Measurements from ENCODE around the gene MAP1LC3B.

Gene MAP1LC3B

GRCh38 chr16:87420026-87421002, 28.2 kb downstream of the MAP1LC3B start:
- Histone ChIP-seq H3K4me2 (ENCODE audit: low read length) (no peak overlapping the region), H3K9me3 (ENCODE audit: low read length) (no peaks in the 10 kb centered on the region), H2AFZ (ENCODE audit: low read length) (no peak overlapping the region), H3F3A (ENCODE audit: insufficient read depth, low read length) (no peaks in the 10 kb centered on the region), H3K4me1 (ENCODE audit: insufficient read depth, low read length, severe bottlenecking) (no peaks in the 10 kb centered on the region), H3K9me2 (ENCODE audit: low read depth, low read length) (no peaks in the 10 kb centered on the region), H3K9ac (ENCODE audit: low read length) (no peak overlapping the region), H3K36me3 (ENCODE audit: insufficient read depth, low read length) (peaks cover 58% of the 10 kb centered on the region), H3K4me3 (ENCODE audit: low read depth, low read length, poor library complexity, severe bottlenecking) (no peak overlapping the region), H3K79me2 (ENCODE audit: insufficient read depth, low read length) (no peaks in the 10 kb centered on the region), H3K27me3 (ENCODE audit: insufficient read depth, low read length) (no peaks in the 10 kb centered on the region), H4K20me1 (ENCODE audit: insufficient read depth, low read length) (no peaks in the 10 kb centered on the region), H3K27ac (ENCODE audit: low read depth, low read length, poor library complexity, severe bottlenecking) (no peak overlapping the region)
- TF ChIP-seq EZH2 (IDR thresholded peaks at IDR 0.05; ENCODE audit: borderline replicate concordance, low read length) (no peak), CTCF (IDR thresholded peaks at IDR 0.05; ENCODE audit: low read length) (peak; percentile 74)

- Histone ChIP-seq H3K4me1 (ENCODE audit: insufficient read depth, low read length, severe bottlenecking) (no peaks in the 10 kb centered on the region), H3K9me3 (ENCODE audit: low read length) (no peaks in the 10 kb centered on the region), H3K79me2 (ENCODE audit: insufficient read depth, low read length) (no peaks in the 10 kb centered on the region), H3K36me3 (ENCODE audit: insufficient read depth, low read length) (peaks cover 56% of the 10 kb centered on the region), H3K27me3 (ENCODE audit: insufficient read depth, low read length) (no peaks in the 10 kb centered on the region), H3K9me2 (ENCODE audit: low read depth, low read length) (no peaks in the 10 kb centered on the region), H3K4me2 (ENCODE audit: low read length) (no peak overlapping the region), H2AFZ (ENCODE audit: low read length) (no peak overlapping the region), H3K27ac (ENCODE audit: low read depth, low read length, poor library complexity, severe bottlenecking) (no peak overlapping the region), H3K9ac (ENCODE audit: low read length) (no peak overlapping the region), H4K20me1 (ENCODE audit: insufficient read depth, low read length) (no peaks in the 10 kb centered on the region), H3F3A (ENCODE audit: insufficient read depth, low read length) (no peaks in the 10 kb centered on the region), H3K4me3 (ENCODE audit: low read depth, low read length, poor library complexity, severe bottlenecking) (no peak overlapping the region)
- no peak for TF ChIP-seq EZH2 (IDR thresholded peaks at IDR 0.05; ENCODE audit: borderline replicate concordance, low read length)
- TF ChIP-seq CTCF (IDR thresholded peaks at IDR 0.05; ENCODE audit: low read length) = no peak; the same call in 1 of the 2 replicates
These were observed 29.1 kb downstream of the MAP1LC3B start for GRCh38 chr16:87421003-87421912.

GRCh38 chr16:87422106-87422505, 30.0 kb downstream of the MAP1LC3B start:
- Histone ChIP-seq H3K27me3 (ENCODE audit: insufficient read depth, low read length) (no peaks in the 10 kb centered on the region), H4K20me1 (ENCODE audit: insufficient read depth, low read length) (no peaks in the 10 kb centered on the region), H3K4me1 (ENCODE audit: insufficient read depth, low read length, severe bottlenecking) (no peaks in the 10 kb centered on the region), H3F3A (ENCODE audit: insufficient read depth, low read length) (no peaks in the 10 kb centered on the region), H3K9me3 (ENCODE audit: low read length) (no peaks in the 10 kb centered on the region), H3K9me2 (ENCODE audit: low read depth, low read length) (no peaks in the 10 kb centered on the region), H3K27ac (ENCODE audit: low read depth, low read length, poor library complexity, severe bottlenecking) (no peak overlapping the region), H3K4me3 (ENCODE audit: low read depth, low read length, poor library complexity, severe bottlenecking) (no peak overlapping the region), H3K9ac (ENCODE audit: low read length) (no peak overlapping the region), H3K79me2 (ENCODE audit: insufficient read depth, low read length) (no peaks in the 10 kb centered on the region), H3K36me3 (ENCODE audit: insufficient read depth, low read length) (peaks cover 47% of the 10 kb centered on the region), H2AFZ (ENCODE audit: low read length) (no peak overlapping the region), H3K4me2 (ENCODE audit: low read length) (no peak overlapping the region)
- TF ChIP-seq CTCF (IDR thresholded peaks at IDR 0.05; ENCODE audit: low read length) (no peak), EZH2 (IDR thresholded peaks at IDR 0.05; ENCODE audit: borderline replicate concordance, low read length) (no peak)

All from OCI-LY1 (cell line).